ENCODE measurements around the gene SMARCC2.

Gene SMARCC2

GRCh38 chr12:56129942-56130495 lies 59.3 kb downstream of the SMARCC2 start:
- no peaks in the 10 kb centered on the region for H3K27me3 Mint-ChIP-seq
- ATAC-seq (replicated peaks; ENCODE audit: extremely low read depth, poor library complexity, severe bottlenecking): no peak
- peak overlapping the region; percentile 97 for H3K27ac Mint-ChIP-seq (ENCODE audit: low read depth)
- DNase-seq (ENCODE audit: low spot score in 2 of 2): no peak
- H3K4me1 Mint-ChIP-seq: peaks cover 65% of the 10 kb centered on the region
- no peaks in the 10 kb centered on the region for H3K9me3 Mint-ChIP-seq
- H3K36me3 Mint-ChIP-seq (ENCODE audit: insufficient read depth): peaks cover 59% of the 10 kb centered on the region
- peak overlapping the region; percentile 97 for H3K4me3 Mint-ChIP-seq

GRCh38 chr12:56129206-56129941 lies 59.9 kb downstream of the SMARCC2 start:
- H3K4me1 Mint-ChIP-seq: peaks cover 65% of the 10 kb centered on the region
- peak; percentile 30 for ATAC-seq (replicated peaks; ENCODE audit: extremely low read depth, poor library complexity, severe bottlenecking)
- no peaks in the 10 kb centered on the region for H3K9me3 Mint-ChIP-seq
- H3K36me3 Mint-ChIP-seq (ENCODE audit: insufficient read depth): peaks cover 54% of the 10 kb centered on the region
- H3K27me3 Mint-ChIP-seq: no peaks in the 10 kb centered on the region
- H3K27ac Mint-ChIP-seq (ENCODE audit: low read depth): peak overlapping the region; percentile 97
- H3K4me3 Mint-ChIP-seq: peak overlapping the region; percentile 97
- DNase-seq (ENCODE audit: low spot score in 2 of 2): peak; percentile 55 to 70

GRCh38 chr12:56128670-56129205 lies 60.5 kb downstream of the SMARCC2 start:
- ATAC-seq (replicated peaks; ENCODE audit: extremely low read depth, poor library complexity, severe bottlenecking): peak; percentile 0
- Mint-ChIP-seq H3K27ac (ENCODE audit: low read depth) (peak overlapping the region; percentile 97), H3K4me3 (peak overlapping the region; percentile 97), H3K4me1 (peaks cover 65% of the 10 kb centered on the region), H3K36me3 (ENCODE audit: insufficient read depth) (peaks cover 47% of the 10 kb centered on the region), H3K27me3 (no peaks in the 10 kb centered on the region), H3K9me3 (no peaks in the 10 kb centered on the region)
- DNase-seq (ENCODE audit: low spot score in 2 of 2): no peak

GRCh38 chr12:56127888-56128669 lies 61.2 kb downstream of the SMARCC2 start, which contains the start of gene ESYT1:
ESYT1 (plus strand) TSS chr12:56128267; CDS start chr12:56128320, 53 bp downstream.
- Mint-ChIP-seq H3K4me1 (peaks cover 65% of the 10 kb centered on the region), H3K36me3 (ENCODE audit: insufficient read depth) (peaks cover 41% of the 10 kb centered on the region), H3K27me3 (no peaks in the 10 kb centered on the region), H3K4me3 (peak within 1 kb of the TSS; percentile 97), H3K9me3 (no peaks in the 10 kb centered on the region), H3K27ac (ENCODE audit: low read depth) (peak within 1 kb of the TSS; percentile 97)
- ATAC-seq (replicated peaks; ENCODE audit: extremely low read depth, poor library complexity, severe bottlenecking) (peak; percentile 95), DNase-seq (ENCODE audit: low spot score in 2 of 2) (peak; percentile 85 to 98)

- ATAC-seq (replicated peaks; ENCODE audit: extremely low read depth, poor library complexity, severe bottlenecking): no peak
- Mint-ChIP-seq H3K36me3 (ENCODE audit: insufficient read depth) (peaks cover 36% of the 10 kb centered on the region), H3K27me3 (no peaks in the 10 kb centered on the region)
These were observed 61.8 kb downstream of the SMARCC2 start for GRCh38 chr12:56127485-56127887.

GRCh38 chr12:56126732-56127239 lies 62.5 kb downstream of the SMARCC2 start:
- DNase-seq (ENCODE audit: low spot score in 2 of 2): no peak
- H3K36me3 Mint-ChIP-seq (ENCODE audit: insufficient read depth): peaks cover 31% of the 10 kb centered on the region
- H3K27me3 Mint-ChIP-seq: no peaks in the 10 kb centered on the region
- H3K27ac Mint-ChIP-seq (ENCODE audit: low read depth): peak overlapping the region; percentile 97
- no peaks in the 10 kb centered on the region for H3K9me3 Mint-ChIP-seq
- no peak for ATAC-seq (replicated peaks; ENCODE audit: extremely low read depth, poor library complexity, severe bottlenecking)
- H3K4me1 Mint-ChIP-seq: peaks cover 56% of the 10 kb centered on the region
- no peak overlapping the region for H3K4me3 Mint-ChIP-seq

More at GRCh38 chr12:56127485-56127887, 61.8 kb downstream of the SMARCC2 start:
- Mint-ChIP-seq H3K27ac (ENCODE audit: low read depth) (peak overlapping the region; percentile 97), H3K4me1 (peaks cover 63% of the 10 kb centered on the region), H3K4me3 (peak overlapping the region; percentile 97), H3K9me3 (no peaks in the 10 kb centered on the region)
- no peak for DNase-seq (ENCODE audit: low spot score in 2 of 2)

GRCh38 chr12:56124133-56124532 lies 65.2 kb downstream of the SMARCC2 start:
- peaks cover 38% of the 10 kb centered on the region for H3K4me1 Mint-ChIP-seq
- H3K36me3 Mint-ChIP-seq (ENCODE audit: insufficient read depth): peaks cover 15% of the 10 kb centered on the region
- H3K9me3 Mint-ChIP-seq: no peaks in the 10 kb centered on the region
- no peak overlapping the region for H3K4me3 Mint-ChIP-seq
- H3K27me3 Mint-ChIP-seq: no peaks in the 10 kb centered on the region
- no peak for DNase-seq (ENCODE audit: low spot score in 2 of 2)
- H3K27ac Mint-ChIP-seq (ENCODE audit: low read depth): no peak overlapping the region
- no peak for ATAC-seq (replicated peaks; ENCODE audit: extremely low read depth, poor library complexity, severe bottlenecking)

- DNase-seq (ENCODE audit: low spot score in 2 of 2): no peak
- ATAC-seq (replicated peaks; ENCODE audit: extremely low read depth, poor library complexity, severe bottlenecking): no peak
- Mint-ChIP-seq H3K27ac (ENCODE audit: low read depth) (no peak overlapping the region), H3K36me3 (ENCODE audit: insufficient read depth) (peaks cover 21% of the 10 kb centered on the region), H3K4me1 (peaks cover 40% of the 10 kb centered on the region), H3K9me3 (no peaks in the 10 kb centered on the region), H3K27me3 (no peaks in the 10 kb centered on the region), H3K4me3 (no peak overlapping the region)
These were observed 66.6 kb downstream of the SMARCC2 start for GRCh38 chr12:56122637-56123036.

GRCh38 chr12:56121204-56121870 lies 67.9 kb downstream of the SMARCC2 start:
- H3K36me3 Mint-ChIP-seq (ENCODE audit: insufficient read depth): peaks cover 31% of the 10 kb centered on the region
- H3K4me3 Mint-ChIP-seq: no peak overlapping the region
- DNase-seq (ENCODE audit: low spot score in 2 of 2): no peak
- H3K27me3 Mint-ChIP-seq: no peaks in the 10 kb centered on the region
- no peak for ATAC-seq (replicated peaks; ENCODE audit: extremely low read depth, poor library complexity, severe bottlenecking)
- no peaks in the 10 kb centered on the region for H3K9me3 Mint-ChIP-seq
- H3K27ac Mint-ChIP-seq (ENCODE audit: low read depth): no peak overlapping the region
- H3K4me1 Mint-ChIP-seq: peaks cover 40% of the 10 kb centered on the region

GRCh38 chr12:56120158-56120846 lies 69.0 kb downstream of the SMARCC2 start:
- Mint-ChIP-seq H3K27ac (ENCODE audit: low read depth) (no peak overlapping the region), H3K4me1 (peaks cover 34% of the 10 kb centered on the region)

GRCh38 chr12:56119361-56119796 lies 69.9 kb downstream of the SMARCC2 start:
- ATAC-seq (replicated peaks; ENCODE audit: extremely low read depth, poor library complexity, severe bottlenecking): no peak
- peaks cover 39% of the 10 kb centered on the region for H3K36me3 Mint-ChIP-seq (ENCODE audit: insufficient read depth)
- H3K27ac Mint-ChIP-seq (ENCODE audit: low read depth): peak overlapping the region; percentile 100

More at GRCh38 chr12:56120158-56120846, 69.0 kb downstream of the SMARCC2 start:
- no peaks in the 10 kb centered on the region for H3K27me3 Mint-ChIP-seq
- no peaks in the 10 kb centered on the region for H3K9me3 Mint-ChIP-seq
- no peak overlapping the region for H3K4me3 Mint-ChIP-seq
- ATAC-seq (replicated peaks; ENCODE audit: extremely low read depth, poor library complexity, severe bottlenecking) (no peak), DNase-seq (ENCODE audit: low spot score in 2 of 2) (no peak)
- H3K36me3 Mint-ChIP-seq (ENCODE audit: insufficient read depth): peaks cover 39% of the 10 kb centered on the region

More at GRCh38 chr12:56119361-56119796, 69.9 kb downstream of the SMARCC2 start:
- Mint-ChIP-seq H3K27me3 (no peaks in the 10 kb centered on the region), H3K4me1 (peaks cover 34% of the 10 kb centered on the region), H3K4me3 (peak overlapping the region; percentile 95), H3K9me3 (no peaks in the 10 kb centered on the region)
- DNase-seq (ENCODE audit: low spot score in 2 of 2): peak in 1 of 2 donors; percentile 32

Measured in central memory CD8-positive, alpha-beta T cell (primary cell).